Stimulated activated CD4-positive, alpha-beta T cell treated with anti-CD3 and anti-CD28 coated beads, Interleukin-4, amount 100 ng/mL, for 24 hours (primary cell): ENCODE measurements around the gene QPRT.
A peak's percentile ranks its signal among the peaks of the same experiment; 100 is the strongest.
"Not testable (repeated sequence)": the region's sequence is repeated elsewhere in the genome, so short reads cannot be mapped to it uniquely, and the experiment has no call there.

ENCODE experiments used
- DNase-seq: peaks from one replicate; pipeline ENCODE4 v3.0.0-alpha.2; 2020

Gene QPRT

GRCh38 chr16:29694384-29695195 is 15.6 kb downstream of the QPRT start:
- DNase-seq: no peak

- DNase-seq: not testable (repeated sequence)
These were observed 16.7 kb downstream of the QPRT start for GRCh38 chr16:29695675-29696074.

GRCh38 chr16:29696881-29697331 is 17.9 kb downstream of the QPRT start:
- DNase-seq: no peak

- no peak for DNase-seq
These were observed 18.4 kb downstream of the QPRT start for GRCh38 chr16:29697391-29697790.

GRCh38 chr16:29698042-29698441 is 19.1 kb downstream of the QPRT start:
- no peak for DNase-seq

- no peak for DNase-seq
These were observed 19.7 kb downstream of the QPRT start for GRCh38 chr16:29698484-29699323.

- no peak for DNase-seq
These were observed 20.6 kb downstream of the QPRT start for GRCh38 chr16:29699324-29700219.

GRCh38 chr16:29700253-29700987 is 21.4 kb downstream of the QPRT start:
- peak; percentile 78 for DNase-seq

- no peak for DNase-seq
These were observed 22.2 kb downstream of the QPRT start for GRCh38 chr16:29701214-29701555.

GRCh38 chr16:29702269-29702668 is 23.3 kb downstream of the QPRT start:
- no peak for DNase-seq

- DNase-seq: no peak
These were observed 26.1 kb downstream of the QPRT start for GRCh38 chr16:29705030-29705429.

GRCh38 chr16:29707160-29707559 is 28.2 kb downstream of the QPRT start:
- not testable (repeated sequence) for DNase-seq

GRCh38 chr16:29708917-29709600 is 30.1 kb downstream of the QPRT start:
- DNase-seq: no peak

- not testable (repeated sequence) for DNase-seq
These were observed 30.7 kb downstream of the QPRT start for GRCh38 chr16:29709657-29710056.

- DNase-seq: peak; percentile 56
These were observed 31.5 kb downstream of the QPRT start for GRCh38 chr16:29710227-29711219.

- no peak for DNase-seq
These were observed 33.8 kb downstream of the QPRT start for GRCh38 chr16:29712809-29713208.

GRCh38 chr16:29714396-29714795 is 35.4 kb downstream of the QPRT start:
- DNase-seq: no peak

GRCh38 chr16:29714972-29715371 is 36.0 kb downstream of the QPRT start:
- no peak for DNase-seq

GRCh38 chr16:29717113-29717512 is 38.1 kb downstream of the QPRT start:
- no peak for DNase-seq

GRCh38 chr16:29719063-29719462 is 40.1 kb downstream of the QPRT start:
- no peak for DNase-seq
